DMS 273 (cell line): Measurements from ENCODE around the gene FAM156B.
"Not testable (repeated sequence)": the region's sequence is repeated elsewhere in the genome, so short reads cannot be mapped to it uniquely, and the experiment has no call there.

Experiments used
- DNase-seq: peaks from one replicate; lab custom pipeline; 2025; ENCODE audit not compliant: unreplicated experiment; lab: John Stamatoyannopoulos, UW

Gene FAM156B

DNA sequence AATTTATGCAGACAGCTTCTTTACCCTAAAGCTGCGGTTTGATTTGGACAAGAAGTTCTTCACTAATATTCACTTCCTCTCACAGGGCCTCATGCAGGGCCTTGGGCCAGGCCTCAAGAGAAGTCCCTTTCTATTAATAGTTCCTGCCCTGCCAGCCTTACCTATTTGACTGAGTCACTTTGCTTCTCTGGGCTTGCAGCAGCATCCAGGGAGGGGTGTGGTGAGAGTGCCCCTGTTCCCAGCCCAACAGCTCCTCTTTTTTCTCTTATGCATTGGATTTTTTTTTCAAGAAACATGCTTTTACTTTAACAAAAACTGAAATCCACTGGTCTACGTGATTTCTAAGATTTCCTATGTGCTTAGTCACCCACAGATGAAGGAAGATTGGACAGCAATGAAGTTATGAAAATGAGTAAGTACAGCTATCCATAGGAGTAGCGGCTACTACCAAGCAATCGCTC, 26.7 kb downstream of the FAM156B start:
- DNase-seq, result no peak

DNA sequence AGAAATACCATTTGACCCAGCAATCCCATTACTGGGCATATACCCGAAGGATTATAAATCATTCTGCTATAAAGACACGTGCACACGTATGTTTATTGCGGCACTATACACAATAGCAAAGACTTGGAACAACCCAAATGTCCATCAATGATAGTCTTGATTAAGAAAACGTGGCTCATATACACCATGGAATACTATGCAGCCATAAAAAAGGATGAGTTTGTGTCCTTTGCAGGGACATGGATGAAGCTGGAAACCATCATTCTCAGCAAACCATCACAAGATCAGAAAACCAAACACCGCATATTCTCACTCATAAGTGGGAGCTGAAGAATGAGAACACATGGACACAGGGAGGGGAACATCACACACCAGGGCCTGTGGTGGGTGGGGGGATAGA, 33.1 kb downstream of the FAM156B start:
- DNase-seq, result not testable (repeated sequence)

DNA sequence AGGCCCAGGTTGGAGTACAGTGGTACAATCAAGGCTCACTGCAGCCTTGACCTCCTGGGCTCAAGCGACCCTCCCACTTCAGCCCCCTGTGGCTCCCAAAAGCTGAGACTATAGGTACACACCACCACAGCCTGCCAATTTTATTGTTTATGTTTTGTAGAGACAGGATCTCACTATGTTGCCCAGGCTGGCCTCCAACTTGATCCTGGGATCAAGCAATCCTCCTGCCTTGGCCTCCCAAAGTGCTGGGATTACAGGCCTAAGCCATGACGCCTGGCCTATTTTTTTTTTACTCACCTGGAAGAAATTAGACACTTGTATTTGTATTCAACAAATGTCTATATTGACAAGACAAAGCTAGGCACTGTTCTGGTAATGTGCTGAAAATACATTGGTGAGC, 36.1 kb downstream of the FAM156B start:
- no peak for DNase-seq

DNA sequence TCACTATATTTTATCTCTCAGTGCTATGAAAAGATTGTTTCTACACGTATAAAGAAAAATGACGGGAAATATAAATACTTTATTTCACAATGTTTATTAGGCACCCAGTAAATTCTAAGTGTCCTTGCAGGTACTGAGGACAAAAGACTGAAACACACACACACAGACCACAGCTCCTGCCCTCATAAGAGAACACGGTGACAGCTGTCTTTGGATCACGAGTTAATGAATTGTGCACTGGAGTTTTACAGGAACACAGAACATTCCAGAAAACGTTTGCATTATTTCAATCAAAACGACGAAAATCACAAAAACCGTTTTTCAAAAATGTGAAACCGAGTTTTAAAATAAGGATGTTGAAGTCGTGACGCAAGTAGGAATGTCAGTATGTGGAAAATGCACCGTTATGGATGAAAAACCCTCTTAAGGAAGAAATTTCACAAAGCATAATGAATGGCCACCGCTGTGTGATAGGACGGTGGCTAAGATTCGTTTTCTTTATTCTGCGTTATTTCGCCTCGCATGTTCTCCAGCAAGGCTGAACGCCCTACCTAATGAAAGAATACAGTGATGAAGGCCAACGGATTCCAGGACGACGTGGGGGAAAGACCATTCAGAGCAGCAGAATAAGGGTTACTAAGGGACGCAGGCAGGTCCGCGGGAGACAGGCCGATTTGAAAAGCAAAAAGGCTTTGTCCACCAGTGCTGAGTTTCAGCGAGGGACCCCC, 37.0 kb downstream of the FAM156B start:
- DNase-seq, result no peak

DNA sequence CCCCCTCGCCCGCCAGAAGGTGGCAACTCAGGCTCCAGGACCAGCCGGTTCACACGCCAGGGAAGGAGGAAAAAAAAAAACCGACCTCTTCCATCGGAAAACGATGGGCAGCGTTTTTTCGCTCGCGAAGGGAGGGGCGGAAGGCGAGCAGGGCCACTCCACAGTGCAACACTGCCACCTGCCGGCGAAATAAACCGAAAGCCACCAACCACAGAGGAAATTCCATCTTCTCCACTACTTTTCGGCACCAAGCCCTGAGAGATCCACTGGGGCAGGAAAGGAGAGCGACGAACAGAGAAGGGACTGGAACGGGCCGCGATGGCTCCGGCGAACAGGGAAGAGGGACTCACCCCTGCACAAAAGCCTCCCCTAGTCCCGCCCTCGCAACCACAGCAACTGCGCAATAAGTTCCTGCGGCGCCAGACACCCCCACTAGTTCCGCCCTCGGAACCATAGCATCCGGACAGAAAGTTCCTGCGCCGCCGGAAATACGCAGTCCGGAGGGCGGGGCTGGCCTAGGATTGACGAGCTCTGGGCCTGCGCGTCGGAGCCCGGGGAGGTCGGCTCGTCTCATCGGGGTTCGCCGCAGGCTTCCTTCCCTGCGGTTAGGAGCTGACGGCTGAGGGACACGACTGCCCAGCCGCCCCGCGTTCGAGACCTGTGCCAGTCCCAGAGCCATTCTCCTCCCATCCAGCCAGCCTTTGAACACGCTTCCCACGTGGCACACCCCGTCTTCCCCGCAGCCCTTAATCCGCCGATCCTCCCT, 37.8 kb downstream of the FAM156B start:
- DNase-seq, result peak; percentile 97

DNA sequence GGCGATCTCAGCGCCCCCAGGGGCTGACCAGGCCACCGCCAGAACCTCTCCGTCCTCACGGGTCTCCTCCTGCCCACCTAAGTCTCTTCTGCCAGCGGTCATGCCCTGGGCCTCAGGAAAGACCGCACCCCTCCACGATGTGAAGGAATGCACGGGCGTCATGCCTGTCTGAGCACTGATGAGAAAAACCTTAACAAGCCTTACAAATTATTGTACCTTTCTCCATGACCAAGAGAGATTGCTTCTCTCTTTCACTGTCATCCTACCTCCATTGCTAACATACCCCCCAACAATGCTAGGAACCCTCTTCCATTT, 38.3 kb downstream of the FAM156B start:
- DNase-seq, result not testable (repeated sequence)

DNA sequence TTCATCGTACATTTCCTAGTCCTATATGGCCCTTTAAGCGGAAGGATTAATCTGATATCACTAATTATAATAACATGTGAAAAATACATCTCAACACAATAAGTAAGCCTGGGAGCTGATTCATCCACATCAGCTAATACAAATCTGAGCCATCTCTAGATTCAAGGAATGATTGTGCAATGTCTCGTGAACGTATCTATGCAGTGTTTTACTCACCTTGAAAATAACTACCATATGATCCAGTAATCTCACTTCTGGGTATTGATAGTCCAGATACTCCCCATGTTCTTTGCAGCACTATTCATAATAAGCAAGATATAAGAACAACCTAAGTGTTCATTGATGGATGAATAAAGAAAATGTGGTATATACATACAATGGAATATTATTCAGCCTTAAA, 43.6 kb downstream of the FAM156B start:
- DNase-seq, result not testable (repeated sequence)

DNA sequence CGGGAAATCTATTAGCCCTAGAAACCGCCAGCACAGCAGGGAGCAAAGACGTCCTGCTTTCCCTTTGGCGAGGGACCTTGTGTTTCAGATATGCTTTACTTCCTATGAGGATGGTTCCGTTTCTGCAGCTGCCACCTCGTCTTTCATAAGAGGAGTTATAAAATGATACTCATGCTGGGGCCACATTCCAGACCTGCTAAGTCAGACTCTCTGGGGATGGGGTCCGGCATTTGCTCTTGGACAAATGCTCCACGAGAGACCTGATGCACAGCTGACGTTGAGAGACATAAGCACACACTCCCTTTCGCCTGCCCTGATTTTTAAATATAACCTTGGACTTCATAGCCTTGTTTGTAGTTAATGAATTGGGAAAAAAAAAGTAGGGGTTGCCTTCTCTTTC, 44.6 kb downstream of the FAM156B start:
- not testable (repeated sequence) for DNase-seq

DNA sequence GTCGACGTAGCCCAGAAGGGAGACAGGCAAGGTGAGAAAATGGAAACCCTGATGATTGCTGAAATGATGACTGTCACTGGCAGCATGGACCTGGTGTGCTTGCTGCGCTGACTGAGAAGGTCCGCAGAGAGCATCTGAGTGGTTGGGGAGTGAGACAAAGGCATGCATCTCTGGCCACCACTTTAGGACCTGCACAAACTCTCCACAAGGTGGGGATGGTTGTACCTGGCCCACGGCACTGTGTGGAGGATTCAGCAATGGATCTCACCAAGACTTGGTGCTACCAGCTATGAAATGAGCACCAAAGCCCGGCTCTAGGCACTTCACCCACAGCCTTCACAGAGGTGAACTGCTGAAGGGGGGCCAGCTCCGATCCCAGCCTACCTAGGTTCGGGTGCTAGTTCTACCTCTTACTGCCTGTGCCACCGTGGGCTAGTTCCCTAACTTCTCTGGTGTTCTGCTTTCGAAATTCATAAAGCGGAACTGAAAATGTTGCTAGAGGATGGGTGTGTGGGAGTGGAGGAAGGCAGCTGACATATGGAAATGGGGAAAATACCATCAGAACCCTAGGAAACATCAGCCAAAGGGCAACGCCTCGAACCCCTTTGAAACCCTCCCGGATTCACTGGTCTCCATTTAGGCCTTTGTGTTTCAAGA, 48.8 kb downstream of the FAM156B start:
- DNase-seq, result not testable (repeated sequence)

DNA sequence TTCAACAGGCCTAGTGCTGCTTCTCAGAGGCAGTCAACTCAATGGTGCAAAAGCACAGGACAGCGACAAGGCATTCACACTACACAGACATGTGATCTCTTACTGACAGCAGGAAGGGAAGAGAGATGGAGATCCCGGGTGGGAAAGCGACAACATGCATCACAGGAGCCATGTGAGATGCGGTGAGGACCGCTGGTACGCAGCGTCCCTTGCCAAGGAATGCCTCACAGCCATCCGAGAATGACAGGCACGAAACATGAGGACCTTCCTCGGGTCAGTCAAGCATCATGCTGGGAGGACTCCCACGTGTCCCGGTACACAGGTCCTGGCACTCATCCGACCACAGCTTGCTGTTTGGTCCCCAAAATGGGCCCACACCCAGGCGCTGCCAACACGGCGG, 50.4 kb downstream of the FAM156B start:
- DNase-seq, result not testable (repeated sequence)

DNA sequence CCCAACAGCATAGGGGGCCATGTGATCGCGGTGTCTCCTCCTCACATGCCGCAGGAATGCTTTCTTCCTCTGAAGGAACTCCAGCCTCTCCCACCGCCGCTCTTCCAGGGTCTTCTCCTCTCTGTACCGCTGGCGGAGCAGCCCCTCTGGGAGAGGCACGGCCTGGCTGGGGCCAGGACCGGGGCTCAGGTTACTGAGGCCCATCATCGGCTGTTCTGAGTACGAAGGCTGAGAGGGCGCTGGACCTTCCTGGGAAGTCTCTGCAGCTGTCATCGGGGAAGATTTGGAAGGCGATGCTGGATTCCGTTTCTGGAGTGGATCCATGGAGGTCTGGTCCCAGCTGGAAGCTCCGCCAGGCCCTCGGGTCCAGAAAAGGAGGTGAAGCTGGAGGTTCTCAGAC, 51.1 kb downstream of the FAM156B start:
- not testable (repeated sequence) for DNase-seq

DNA sequence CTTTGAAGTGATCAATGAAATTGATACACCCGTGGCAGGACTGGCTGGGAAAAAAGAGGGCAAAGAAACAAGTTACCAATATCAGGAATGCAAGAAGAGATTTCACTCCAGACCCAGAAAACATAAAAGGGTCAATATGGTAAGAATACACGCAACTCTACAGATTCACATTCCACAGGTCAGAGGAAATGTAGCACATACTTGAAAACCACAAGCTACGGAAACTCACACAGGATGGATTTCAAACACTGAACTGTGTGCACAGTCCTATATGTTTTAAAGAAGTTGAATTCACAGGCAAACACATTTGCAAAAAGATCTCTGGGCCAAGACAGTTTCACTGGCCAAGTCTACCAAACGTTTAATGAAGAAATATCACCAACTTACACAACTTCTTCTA, 52.2 kb downstream of the FAM156B start:
- DNase-seq, result not testable (repeated sequence)

DNA sequence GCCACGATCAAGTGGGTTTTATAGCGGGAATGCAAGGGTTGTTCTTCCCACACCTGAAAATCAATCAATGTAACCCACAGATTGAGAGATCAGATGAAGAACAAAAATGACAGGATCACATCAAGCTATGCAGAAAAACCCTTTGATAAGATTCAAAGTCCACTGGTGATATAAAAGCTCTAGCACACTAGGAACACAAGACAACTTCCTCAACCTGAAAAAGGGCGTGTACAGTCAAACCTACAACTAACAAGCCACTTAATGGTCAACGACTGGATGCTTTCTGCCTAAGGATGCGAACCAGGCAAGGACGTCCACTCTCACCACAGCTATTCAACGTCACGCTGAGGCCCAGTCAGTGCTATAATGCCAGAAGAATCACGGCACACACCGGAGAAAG, 52.8 kb downstream of the FAM156B start:
- not testable (repeated sequence) for DNase-seq
